Panc1 (cell line): ENCODE results near the gene TMEM258. TPM values are rescaled to one million over a fixed set of nuclear protein-coding genes. Genes with fewer than 3 reads are reported as not detected.

Experiments used
- ATAC-seq: fragments of 200-7000 bp; cut with Tn5 transposase; 2 replicates; pipeline ENCODE4 v1.9.1; 2020; ENCODE audit warnings: mild to moderate bottlenecking, moderate library complexity
- BruUV-seq: library from RNA; stranded (reverse); fragments of 400-500 nt; replicated peaks from 2 replicates; lab custom pipeline; 2021; lab: Mats Ljungman, UMichigan
- CTCF ChIA-PET: fragments of 300-600 bp; sonication (Branson Sonifier 250); formaldehyde crosslinking; loops from one replicate; lab custom pipeline; 2022; ENCODE audit warnings: antibody characterized with exemption; lab: Charles Lee
- POLR2A ChIA-PET: fragments of 300-600 bp; sonication (Branson Sonifier 250); formaldehyde crosslinking; loops from one replicate; lab custom pipeline; 2022; ENCODE audit warnings: antibody characterized with exemption; lab: Charles Lee
- DNase-seq: peaks from one replicate; pipeline ENCODE4 v3.0.0-alpha.2; 2010; ENCODE audit warnings: low read depth, low spot score
- H3K27ac ChIP-seq: 2 replicates; pipeline ENCODE4 v1.5.1; 2011; ENCODE audit warnings: mild to moderate bottlenecking, low read length, inconsistent platforms
- H3K27me3 ChIP-seq: fragments of 200-500 bp; sonication (Bioruptor generic); 2 replicates; pipeline ENCODE4 v1.6.0; 2014; ENCODE audit warnings: low read length, inconsistent platforms; ENCODE audit not compliant: control insufficient read depth, insufficient read depth
- H3K36me3 ChIP-seq: fragments of 200-500 bp; sonication (Bioruptor generic); 2 replicates; pipeline ENCODE4 v1.5.1; 2014; ENCODE audit warnings: inconsistent platforms, mild to moderate bottlenecking, low read length, moderate library complexity; ENCODE audit not compliant: control insufficient read depth, insufficient read depth
- H3K4me1 ChIP-seq: 2 replicates; pipeline ENCODE4 v1.5.1; 2011; ENCODE audit warnings: inconsistent platforms, mild to moderate bottlenecking, low read length, moderate library complexity; ENCODE audit not compliant: control insufficient read depth, insufficient read depth
- H3K4me3 ChIP-seq, 2 experiments: 2 replicates each; pipeline ENCODE4 v1.5.1; 2011 to 2012; ENCODE audit warnings: low read depth in 2 of 2, low read length in 2 of 2, mild to moderate bottlenecking in 2 of 2, inconsistent platforms in 1 of 2, moderate library complexity in 1 of 2
- H3K9me3 ChIP-seq: fragments of 200-500 bp; sonication (Bioruptor generic); 2 replicates; pipeline ENCODE4 v1.5.1; 2014; ENCODE audit warnings: low read depth, mild to moderate bottlenecking, inconsistent platforms, low read length, moderate library complexity; ENCODE audit not compliant: control insufficient read depth, insufficient read depth
- CTCF ChIP-seq: fragments of 450-650 bp; IDR thresholded peaks from 2 replicates; pipeline ENCODE4 v1.5.1; 2017; ENCODE audit warnings: mild to moderate bottlenecking
- POLR2AphosphoS5 ChIP-seq: IDR thresholded peaks from 2 replicates; pipeline ENCODE4 v1.6.1; 2012; ENCODE audit warnings: mild to moderate bottlenecking, low read depth, low read length, moderate library complexity
- REST ChIP-seq, 2 experiments: IDR thresholded peaks; 2 replicates each; pipeline ENCODE4 v1.6.1; 2011 to 2012; ENCODE audit warnings: low read depth in 2 of 2, control low read depth in 1 of 2, low read length in 1 of 2, mild to moderate bottlenecking in 1 of 2, moderate library complexity in 1 of 2; ENCODE audit not compliant: insufficient read depth in 1 of 2
- SIN3A ChIP-seq: IDR thresholded peaks from 2 replicates; pipeline ENCODE4 v1.6.1; 2012; ENCODE audit warnings: low read depth, mild to moderate bottlenecking, low read length, moderate library complexity, borderline replicate concordance; ENCODE audit not compliant: insufficient read depth
- in situ Hi-C: cut with HindIII; loops from 2 replicates; pipeline ENCODE4 v1.10.0; 2016; ENCODE audit warnings: low sequenced_read_pairs, low pct_unique_long_range_greater_than_20kb
- intact Hi-C: fragments of 100-400 bp; cut with micrococcal nuclease; formaldehyde crosslinking; loops from one replicate; pipeline ENCODE4 v1.10.0; 2022; ENCODE audit not compliant: unreplicated experiment
- total RNA-seq: library from RNA; stranded (reverse); gene quantifications from one replicate; pipeline ENCODE4 v1.2.1, GENCODE V29; 2021; ENCODE audit not compliant: unreplicated experiment

Gene TMEM258
- total RNA-seq, 1 experiment from 2014 or later, result 139 TPM

GRCh38 chr11:61752117-61752924 lies 40.1 kb downstream of the TMEM258 start, which contains the start of gene MYRF:
Gene MYRF, plus strand, starts transcription at chr11:61752636. Its CDS starts 109 bp downstream, at chr11:61752745.
- no peak for DNase-seq
- POLR2A ChIA-PET, result no interaction called here

GRCh38 chr11:61751384-61751783 lies 41.0 kb downstream of the TMEM258 start:
- no peak for TF ChIP-seq REST (IDR thresholded peaks at IDR 0.05; ENCODE audit: insufficient read depth in 1 of 2, low read depth in 2 of 2, low read length in 1 of 2)
- no peak for TF ChIP-seq POLR2AphosphoS5
- no peak for TF ChIP-seq SIN3A
- H3K27ac ChIP-seq, result no peak overlapping the region
- no TSS peak for BruUV-seq
- H3K27me3 ChIP-seq, result no peaks in the 10 kb centered on the region
- ATAC-seq, result no peak
- in situ Hi-C loops, result no loop called here
- DNase-seq, result no peak
- POLR2A ChIA-PET, result no interaction called here
- no peaks in the 10 kb centered on the region; the same call in 1 of the 2 replicates for H3K4me1 ChIP-seq
- no peaks in the 10 kb centered on the region for H3K36me3 ChIP-seq
- CTCF ChIA-PET, result no interaction called here
- no peak overlapping the region for H3K4me3 ChIP-seq
- H3K9me3 ChIP-seq, result no peaks in the 10 kb centered on the region
- intact Hi-C loops, result loop anchor here (5.0 kb wide), 1 partner anchor 36 kb away; no protein-coding TSS in a partner anchor

More at GRCh38 chr11:61752117-61752924, 40.1 kb downstream of the TMEM258 start, which contains the start of gene MYRF:
- Histone ChIP-seq H3K36me3 (no peaks in the 10 kb centered on the region), H3K9me3 (no peaks in the 10 kb centered on the region), H3K4me3 (peak within 1 kb of the TSS; percentile 44 to 58), H3K27ac (peak within 1 kb of the TSS; percentile 44; the same call in 1 of the 2 replicates), H3K4me1 (peaks cover 5% of the 10 kb centered on the region), H3K27me3 (no peaks in the 10 kb centered on the region)
- in situ Hi-C loops, result no loop called here
- peak; percentile 90 for ATAC-seq
- CTCF ChIA-PET, result no interaction called here
- TF ChIP-seq CTCF, result peak; percentile 97
- TF ChIP-seq POLR2AphosphoS5, result no peak
- no TSS peak for BruUV-seq
- intact Hi-C loops, result loop anchor here (5.0 kb wide), 1 partner anchor 35 kb away; no protein-coding TSS in a partner anchor
